Endodermal cell (in vitro differentiated cells): Measurements from ENCODE around the gene FAXC. TPM values are rescaled to one million over a fixed set of nuclear protein-coding genes. Genes with fewer than 3 reads are reported as not detected.

Source experiments
- DNase-seq: peaks from one replicate; pipeline ENCODE4 v3.0.0-alpha.2; 2017
- H3K27ac ChIP-seq: 2 replicates; pipeline ENCODE4 v1.5.1; 2013; ENCODE audit warnings: mild to moderate bottlenecking, low read depth, low read length, moderate library complexity
- H3K27me3 ChIP-seq: 2 replicates; pipeline ENCODE4 v1.6.1; 2013; ENCODE audit warnings: mild to moderate bottlenecking, low read length, moderate library complexity; ENCODE audit not compliant: insufficient read depth, control insufficient read depth, poor library complexity, severe bottlenecking
- H3K36me3 ChIP-seq: 2 replicates; pipeline ENCODE4 v1.7.0; 2013; ENCODE audit warnings: mild to moderate bottlenecking, low read length, moderate library complexity; ENCODE audit not compliant: control insufficient read depth, insufficient read depth
- H3K4me1 ChIP-seq: one replicate; pipeline ENCODE4 v1.7.0; 2013; ENCODE audit warnings: low read length; ENCODE audit not compliant: control insufficient read depth, insufficient read depth
- H3K4me3 ChIP-seq: 2 replicates; pipeline ENCODE4 v1.5.1; 2013; ENCODE audit warnings: mild to moderate bottlenecking, low read length, moderate library complexity
- H3K9ac ChIP-seq: 2 replicates; pipeline ENCODE4 v1.6.1; 2013; ENCODE audit warnings: mild to moderate bottlenecking, low read length, moderate library complexity; ENCODE audit not compliant: poor library complexity, severe bottlenecking; ENCODE audit errors: extremely low read depth
- H3K9me3 ChIP-seq: 2 replicates; pipeline ENCODE4 v1.6.1; 2013; ENCODE audit warnings: mild to moderate bottlenecking, low read length, moderate library complexity; ENCODE audit not compliant: control insufficient read depth
- H3K27ac Mint-ChIP-seq: 2 replicates; pipeline ENCODE4 v1.8.0; 2020; ENCODE audit warnings: mixed read lengths
- H3K27me3 Mint-ChIP-seq: 2 replicates; pipeline ENCODE4 v1.8.0; 2021; ENCODE audit warnings: mild to moderate bottlenecking, mixed read lengths; ENCODE audit not compliant: insufficient read depth
- H3K36me3 Mint-ChIP-seq: 2 replicates; pipeline ENCODE4 v1.8.0; 2020; ENCODE audit warnings: low read depth, mixed read lengths
- H3K4me1 Mint-ChIP-seq: 2 replicates; pipeline ENCODE4 v1.8.0; 2020; ENCODE audit warnings: mixed read lengths
- H3K4me3 Mint-ChIP-seq: 2 replicates; pipeline ENCODE4 v1.8.0; 2020; ENCODE audit warnings: mild to moderate bottlenecking, moderate library complexity, mixed read lengths
- H3K9me3 Mint-ChIP-seq: 2 replicates; pipeline ENCODE4 v1.8.0; 2020; ENCODE audit warnings: mild to moderate bottlenecking, mixed read lengths
- WGBS, 2 experiments: methylation state at CpG; one replicate each; pipeline versions ENCODE4 v1.1.5 to v1.1.7; 2013; ENCODE audit warnings: missing lambda C conversion rate in 2 of 2, mixed read lengths in 1 of 2; ENCODE audit not compliant: insufficient coverage in 1 of 2, insufficient read length in 1 of 2; 5-methylcytosine and 5-hydroxymethylcytosine counted together
- total RNA-seq, 2 donors: library from RNA; stranded (reverse); fragmentation: NEBNext Ultra II Directional in 1 of 2; extraction: Animal tissue kit (Norgen Biotek cat#: 25700) in 1 of 2; gene quantifications; 2 replicates in 1 of 2; 3 replicates in 1 of 2; pipeline ENCODE4 v1.2.1, GENCODE V29; 2021
- TF ChIP-seq, protein P1 (sequence below): fragments of 200-600 bp; sonication (generic); conservative IDR thresholded peaks from 2 replicates; pipeline ENCODE4 v1.5.0; 2021; ENCODE audit warnings: antibody characterized with exemption, mild to moderate bottlenecking

Gene FAXC
- total RNA-seq, 2 donors from 2014 or later = 8.8 to 19.5 TPM

DNA sequence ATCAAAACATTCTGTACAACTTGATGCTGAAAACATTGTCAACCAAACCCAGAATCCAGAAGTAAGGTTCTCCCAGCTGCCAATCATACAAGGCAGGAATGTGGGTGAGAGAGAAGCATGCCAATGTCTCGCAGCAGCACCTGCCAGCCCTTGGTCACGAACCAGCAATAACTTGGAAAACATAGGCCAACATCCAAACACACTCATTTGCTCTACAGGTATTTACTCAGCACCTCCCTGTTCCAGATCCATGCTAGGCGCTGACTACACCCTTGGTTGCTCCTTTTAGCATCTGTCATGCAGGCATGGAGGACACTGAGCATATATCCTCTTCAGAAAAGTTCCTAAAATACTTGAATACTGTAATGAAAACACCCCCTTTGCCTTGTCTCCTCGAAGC, 63.6 kb downstream of the FAXC start:
- H3K36me3 Mint-ChIP-seq = peaks cover under 1% of the 10 kb centered on the region
- H3K4me3 ChIP-seq = no peak overlapping the region
- no peak overlapping the region for H3K27ac Mint-ChIP-seq
- no peaks in the 10 kb centered on the region for H3K4me1 ChIP-seq
- peaks cover 6% of the 10 kb centered on the region for H3K36me3 ChIP-seq
- WGBS, 2 experiments = 91 to 100% methylated on average over 3 to 4 of the region's 4 CpGs
- TF ChIP-seq, protein P1, sequence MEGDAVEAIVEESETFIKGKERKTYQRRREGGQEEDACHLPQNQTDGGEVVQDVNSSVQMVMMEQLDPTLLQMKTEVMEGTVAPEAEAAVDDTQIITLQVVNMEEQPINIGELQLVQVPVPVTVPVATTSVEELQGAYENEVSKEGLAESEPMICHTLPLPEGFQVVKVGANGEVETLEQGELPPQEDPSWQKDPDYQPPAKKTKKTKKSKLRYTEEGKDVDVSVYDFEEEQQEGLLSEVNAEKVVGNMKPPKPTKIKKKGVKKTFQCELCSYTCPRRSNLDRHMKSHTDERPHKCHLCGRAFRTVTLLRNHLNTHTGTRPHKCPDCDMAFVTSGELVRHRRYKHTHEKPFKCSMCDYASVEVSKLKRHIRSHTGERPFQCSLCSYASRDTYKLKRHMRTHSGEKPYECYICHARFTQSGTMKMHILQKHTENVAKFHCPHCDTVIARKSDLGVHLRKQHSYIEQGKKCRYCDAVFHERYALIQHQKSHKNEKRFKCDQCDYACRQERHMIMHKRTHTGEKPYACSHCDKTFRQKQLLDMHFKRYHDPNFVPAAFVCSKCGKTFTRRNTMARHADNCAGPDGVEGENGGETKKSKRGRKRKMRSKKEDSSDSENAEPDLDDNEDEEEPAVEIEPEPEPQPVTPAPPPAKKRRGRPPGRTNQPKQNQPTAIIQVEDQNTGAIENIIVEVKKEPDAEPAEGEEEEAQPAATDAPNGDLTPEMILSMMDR = no peak
- H3K9me3 Mint-ChIP-seq = no peaks in the 10 kb centered on the region
- H3K9me3 ChIP-seq = no peaks in the 10 kb centered on the region
- no peak overlapping the region for H3K9ac ChIP-seq
- no peak for DNase-seq
- no peaks in the 10 kb centered on the region for H3K27me3 ChIP-seq
- H3K27me3 Mint-ChIP-seq = no peaks in the 10 kb centered on the region
- no peaks in the 10 kb centered on the region for H3K4me1 Mint-ChIP-seq
- no peak overlapping the region for H3K27ac ChIP-seq
- no peak overlapping the region for H3K4me3 Mint-ChIP-seq

DNA sequence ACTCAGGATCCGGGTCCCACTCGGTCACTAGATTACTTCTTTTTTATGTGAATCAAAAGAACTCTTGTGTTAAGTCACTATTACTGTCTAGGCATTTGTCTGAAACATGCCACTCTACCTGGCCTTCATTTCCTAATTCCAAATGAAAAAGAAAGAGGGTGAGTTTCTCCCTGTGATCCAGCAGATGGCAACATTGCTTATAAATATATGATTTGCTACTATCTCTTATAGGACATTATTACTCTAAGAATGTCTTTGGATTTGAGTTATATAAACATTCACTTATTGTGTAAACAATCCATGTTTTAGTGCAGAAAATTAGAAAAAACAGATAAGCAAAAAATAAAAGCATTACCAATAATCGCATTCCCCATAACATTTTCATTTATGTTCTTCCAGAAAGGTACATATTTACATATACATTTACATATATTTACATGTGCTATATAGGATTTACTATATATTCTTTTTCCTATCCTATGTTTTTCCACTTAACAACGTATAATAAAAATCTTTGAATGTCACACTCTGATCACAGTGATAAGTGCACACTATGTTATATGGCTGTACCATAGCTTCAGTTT, 66.9 kb downstream of the FAXC start:
- Mint-ChIP-seq H3K36me3 (peaks cover 6% of the 10 kb centered on the region), H3K4me1 (no peaks in the 10 kb centered on the region), H3K27ac (no peak overlapping the region), H3K27me3 (no peaks in the 10 kb centered on the region), H3K9me3 (no peaks in the 10 kb centered on the region), H3K4me3 (no peak overlapping the region)
- TF ChIP-seq, protein P1 = peak; percentile 80
- WGBS, 2 experiments = 88% methylated on average over 3 of the region's 4 CpGs; no CpG with 5 or more reads in 1 of the 2 experiments
- Histone ChIP-seq H3K27me3 (no peaks in the 10 kb centered on the region), H3K9ac (no peak overlapping the region), H3K9me3 (no peaks in the 10 kb centered on the region), H3K36me3 (peaks cover 6% of the 10 kb centered on the region), H3K4me1 (no peaks in the 10 kb centered on the region), H3K4me3 (no peak overlapping the region), H3K27ac (no peak overlapping the region)
- no peak for DNase-seq

DNA sequence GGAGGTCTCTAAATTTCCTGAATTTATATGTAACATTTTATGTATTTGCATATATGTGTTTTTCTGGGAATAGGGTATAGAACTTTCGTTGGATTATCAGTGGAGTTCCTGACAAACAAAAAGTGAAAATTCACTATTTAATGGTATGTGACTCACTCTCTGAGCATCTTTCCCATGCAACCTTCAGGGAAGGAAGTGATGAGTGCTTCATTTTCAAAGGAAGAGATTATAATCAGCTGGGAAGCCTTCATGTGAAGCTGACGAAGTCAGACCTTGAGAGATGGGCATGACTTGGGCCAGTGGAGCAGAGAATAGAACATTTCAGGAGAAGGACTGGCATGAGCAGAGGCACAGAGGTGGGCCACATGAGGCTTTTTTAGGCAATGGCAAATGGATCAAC, 72.7 kb downstream of the FAXC start:
- H3K4me3 ChIP-seq = no peak overlapping the region
- DNase-seq = no peak

More for the DNA sequence above, 72.7 kb downstream of the FAXC start:
- Histone ChIP-seq H3K27ac (no peak overlapping the region), H3K9me3 (no peaks in the 10 kb centered on the region), H3K9ac (no peak overlapping the region), H3K27me3 (no peaks in the 10 kb centered on the region), H3K4me1 (no peaks in the 10 kb centered on the region), H3K36me3 (peaks cover 6% of the 10 kb centered on the region)
- TF ChIP-seq, protein P1 = no peak
- Mint-ChIP-seq H3K27ac (no peak overlapping the region), H3K9me3 (no peaks in the 10 kb centered on the region), H3K27me3 (no peaks in the 10 kb centered on the region), H3K4me3 (no peak overlapping the region), H3K36me3 (peaks cover 6% of the 10 kb centered on the region), H3K4me1 (no peaks in the 10 kb centered on the region)
- WGBS, 2 experiments = 33 to 55% methylated on average over 1 to 2 of the region's 2 CpGs
